ENCODE results near the gene PRORP.

The PRORP gene

GRCh38 chr14:35138585-35138984 lies 16.2 kb downstream of the PRORP start:
- Histone ChIP-seq H3K9ac (ENCODE audit: low read length) (no peak overlapping the region), H4K20me1 (ENCODE audit: insufficient read depth, low read length) (0 out of 2 replicates have a peak, but pooled peaks cover 3% of the 10 kb centered on the region), H3K4me2 (ENCODE audit: low read length) (no peak overlapping the region), H3K4me1 (ENCODE audit: low read length) (no peaks in the 10 kb centered on the region), H3K4me3 (ENCODE audit: low read length) (no peak overlapping the region), H3K79me2 (ENCODE audit: low read length) (no peaks in the 10 kb centered on the region), H3K27ac (ENCODE audit: low read length) (no peak overlapping the region), H2AFZ (ENCODE audit: low read depth, low read length) (no peak overlapping the region), H3K36me3 (replicated peaks; ENCODE audit: low read depth, low read length) (peaks cover 16% of the 10 kb centered on the region), H3K27me3 (ENCODE audit: low read depth, low read length) (no peaks in the 10 kb centered on the region), H3K9me3 (ENCODE audit: insufficient read depth, low read length) (no peaks in the 10 kb centered on the region)
- no peak for TF ChIP-seq EZH2phosphoT487 (IDR thresholded peaks at IDR 0.05; ENCODE audit: low read depth)
- TF ChIP-seq CTCF (IDR thresholded peaks at IDR 0.05; ENCODE audit: low read depth, low read length), result no peak

- Histone ChIP-seq H3K9ac (ENCODE audit: low read length) (no peak overlapping the region), H3K36me3 (replicated peaks; ENCODE audit: low read depth, low read length) (peaks cover 11% of the 10 kb centered on the region), H4K20me1 (ENCODE audit: insufficient read depth, low read length) (0 out of 2 replicates have a peak, but pooled peaks cover 3% of the 10 kb centered on the region), H3K4me1 (ENCODE audit: low read length) (no peaks in the 10 kb centered on the region), H3K4me2 (ENCODE audit: low read length) (no peak overlapping the region), H3K9me3 (ENCODE audit: insufficient read depth, low read length) (no peaks in the 10 kb centered on the region), H3K27me3 (ENCODE audit: low read depth, low read length) (no peaks in the 10 kb centered on the region), H3K4me3 (ENCODE audit: low read length) (no peak overlapping the region), H2AFZ (ENCODE audit: low read depth, low read length) (no peak overlapping the region), H3K79me2 (ENCODE audit: low read length) (no peaks in the 10 kb centered on the region), H3K27ac (ENCODE audit: low read length) (no peak overlapping the region)
- TF ChIP-seq CTCF (IDR thresholded peaks at IDR 0.05; ENCODE audit: low read depth, low read length), result peak; percentile 63
- no peak for TF ChIP-seq EZH2phosphoT487 (IDR thresholded peaks at IDR 0.05; ENCODE audit: low read depth)
Measured at GRCh38 chr14:35140718-35141581, 18.6 kb downstream of the PRORP start.

GRCh38 chr14:35144029-35144428 lies 21.7 kb downstream of the PRORP start:
- Histone ChIP-seq H3K9ac (ENCODE audit: low read length) (no peak overlapping the region), H3K9me3 (ENCODE audit: insufficient read depth, low read length) (no peaks in the 10 kb centered on the region), H3K4me3 (ENCODE audit: low read length) (no peak overlapping the region), H4K20me1 (ENCODE audit: insufficient read depth, low read length) (no peaks in the 10 kb centered on the region), H3K27me3 (ENCODE audit: low read depth, low read length) (no peaks in the 10 kb centered on the region), H2AFZ (ENCODE audit: low read depth, low read length) (no peak overlapping the region), H3K4me1 (ENCODE audit: low read length) (no peaks in the 10 kb centered on the region), H3K27ac (ENCODE audit: low read length) (no peak overlapping the region), H3K79me2 (ENCODE audit: low read length) (no peaks in the 10 kb centered on the region), H3K36me3 (replicated peaks; ENCODE audit: low read depth, low read length) (peaks cover 6% of the 10 kb centered on the region), H3K4me2 (ENCODE audit: low read length) (no peak overlapping the region)
- no peak for TF ChIP-seq EZH2phosphoT487 (IDR thresholded peaks at IDR 0.05; ENCODE audit: low read depth)
- no peak for TF ChIP-seq CTCF (IDR thresholded peaks at IDR 0.05; ENCODE audit: low read depth, low read length)

- Histone ChIP-seq H3K4me2 (ENCODE audit: low read length) (no peak overlapping the region), H3K4me1 (ENCODE audit: low read length) (no peaks in the 10 kb centered on the region), H3K27ac (ENCODE audit: low read length) (no peak overlapping the region), H3K79me2 (ENCODE audit: low read length) (no peaks in the 10 kb centered on the region), H2AFZ (ENCODE audit: low read depth, low read length) (no peak overlapping the region), H3K36me3 (replicated peaks; ENCODE audit: low read depth, low read length) (peaks cover 6% of the 10 kb centered on the region), H3K9me3 (ENCODE audit: insufficient read depth, low read length) (no peaks in the 10 kb centered on the region), H3K9ac (ENCODE audit: low read length) (no peak overlapping the region), H4K20me1 (ENCODE audit: insufficient read depth, low read length) (no peaks in the 10 kb centered on the region), H3K4me3 (ENCODE audit: low read length) (no peak overlapping the region), H3K27me3 (ENCODE audit: low read depth, low read length) (no peaks in the 10 kb centered on the region)
- TF ChIP-seq CTCF (IDR thresholded peaks at IDR 0.05; ENCODE audit: low read depth, low read length) (no peak), EZH2phosphoT487 (IDR thresholded peaks at IDR 0.05; ENCODE audit: low read depth) (no peak)
Measured at GRCh38 chr14:35146711-35147149, 24.4 kb downstream of the PRORP start.
